WTC11 (cell line): ENCODE data around the gene MYL11.

Source experiments
- ATF1 ChIP-seq: sonication (generic); formaldehyde crosslinking; IDR thresholded peaks from 2 replicates; pipeline ENCODE4 v1.8.1; 2023; ENCODE audit warnings: mild to moderate bottlenecking, moderate library complexity, missing genetic modification reagents
- ATF3 ChIP-seq: sonication (generic); formaldehyde crosslinking; conservative IDR thresholded peaks from 2 replicates; pipeline ENCODE4 v1.8.1; 2022; ENCODE audit warnings: mild to moderate bottlenecking, missing genetic modification reagents
- CTCF ChIP-seq: fragments of 200-600 bp; IDR thresholded peaks from 2 replicates; pipeline ENCODE4 v1.8.0; 2022; ENCODE audit warnings: antibody characterized with exemption
- MYBL2 ChIP-seq: sonication (generic); formaldehyde crosslinking; IDR thresholded peaks from 2 replicates; pipeline ENCODE4 v1.8.1; 2023; ENCODE audit warnings: mild to moderate bottlenecking, moderate library complexity, missing genetic modification reagents
- ZBTB21 ChIP-seq: sonication (generic); formaldehyde crosslinking; IDR thresholded peaks from 2 replicates; pipeline ENCODE4 v1.8.1; 2023; ENCODE audit warnings: mild to moderate bottlenecking, missing genetic modification reagents, borderline replicate concordance
- ZNF232 ChIP-seq: sonication (generic); formaldehyde crosslinking; IDR thresholded peaks from 2 replicates; pipeline ENCODE4 v1.8.0; 2022; ENCODE audit warnings: mild to moderate bottlenecking, missing genetic modification reagents
- ZSCAN18 ChIP-seq: fragments of 250-450 bp; sonication (Bioruptor Pico); IDR thresholded peaks from 2 replicates; pipeline ENCODE4 v2.1.2; 2022; ENCODE audit warnings: mild to moderate bottlenecking, moderate library complexity

- TF ChIP-seq CTCF (no peak), MYBL2 (CRISPR knock-in tag) (no peak), ZBTB21 (CRISPR knock-in tag) (no peak), ZSCAN18 (CRISPR knock-in tag) (no peak), ZNF232 (CRISPR knock-in tag) (no peak), ATF3 (no peak), ATF1 (CRISPR knock-in tag) (no peak)
Measured at GRCh38 chr16:30357715-30358576, 16.7 kb upstream of the MYL11 start.
